ENCODE data around the gene TMEM119. TPM values are rescaled to one million over a fixed set of nuclear protein-coding genes. Genes with fewer than 3 reads are reported as not detected.

The TMEM119 gene
- total and polyA plus RNA-seq, 2 of the 8 experiments (the other 6 are each of a cell fraction or from before 2014, with no cell fraction given) = 0.35 to 0.61 TPM

DNA sequence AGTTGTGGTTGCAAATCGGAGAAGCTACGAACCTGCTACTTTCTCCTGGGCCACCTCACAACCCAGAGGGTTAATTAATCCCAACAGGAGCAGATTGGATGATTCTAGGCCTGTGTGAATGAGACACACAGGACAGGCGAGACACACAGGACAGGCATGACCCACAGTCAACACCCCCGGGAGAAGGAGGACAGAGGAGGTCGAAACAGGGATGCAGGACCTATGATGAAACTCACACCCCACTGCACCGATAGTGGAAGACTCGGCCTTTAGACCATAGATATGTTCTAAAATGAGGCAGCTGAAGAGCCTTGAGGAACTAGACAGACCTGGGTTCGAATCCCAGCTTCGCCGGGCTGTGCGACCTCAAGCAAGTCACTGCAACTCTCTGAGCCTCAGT lies 11.6 kb downstream of the TMEM119 start (continued):
- TF ChIP-seq, protein P1, sequence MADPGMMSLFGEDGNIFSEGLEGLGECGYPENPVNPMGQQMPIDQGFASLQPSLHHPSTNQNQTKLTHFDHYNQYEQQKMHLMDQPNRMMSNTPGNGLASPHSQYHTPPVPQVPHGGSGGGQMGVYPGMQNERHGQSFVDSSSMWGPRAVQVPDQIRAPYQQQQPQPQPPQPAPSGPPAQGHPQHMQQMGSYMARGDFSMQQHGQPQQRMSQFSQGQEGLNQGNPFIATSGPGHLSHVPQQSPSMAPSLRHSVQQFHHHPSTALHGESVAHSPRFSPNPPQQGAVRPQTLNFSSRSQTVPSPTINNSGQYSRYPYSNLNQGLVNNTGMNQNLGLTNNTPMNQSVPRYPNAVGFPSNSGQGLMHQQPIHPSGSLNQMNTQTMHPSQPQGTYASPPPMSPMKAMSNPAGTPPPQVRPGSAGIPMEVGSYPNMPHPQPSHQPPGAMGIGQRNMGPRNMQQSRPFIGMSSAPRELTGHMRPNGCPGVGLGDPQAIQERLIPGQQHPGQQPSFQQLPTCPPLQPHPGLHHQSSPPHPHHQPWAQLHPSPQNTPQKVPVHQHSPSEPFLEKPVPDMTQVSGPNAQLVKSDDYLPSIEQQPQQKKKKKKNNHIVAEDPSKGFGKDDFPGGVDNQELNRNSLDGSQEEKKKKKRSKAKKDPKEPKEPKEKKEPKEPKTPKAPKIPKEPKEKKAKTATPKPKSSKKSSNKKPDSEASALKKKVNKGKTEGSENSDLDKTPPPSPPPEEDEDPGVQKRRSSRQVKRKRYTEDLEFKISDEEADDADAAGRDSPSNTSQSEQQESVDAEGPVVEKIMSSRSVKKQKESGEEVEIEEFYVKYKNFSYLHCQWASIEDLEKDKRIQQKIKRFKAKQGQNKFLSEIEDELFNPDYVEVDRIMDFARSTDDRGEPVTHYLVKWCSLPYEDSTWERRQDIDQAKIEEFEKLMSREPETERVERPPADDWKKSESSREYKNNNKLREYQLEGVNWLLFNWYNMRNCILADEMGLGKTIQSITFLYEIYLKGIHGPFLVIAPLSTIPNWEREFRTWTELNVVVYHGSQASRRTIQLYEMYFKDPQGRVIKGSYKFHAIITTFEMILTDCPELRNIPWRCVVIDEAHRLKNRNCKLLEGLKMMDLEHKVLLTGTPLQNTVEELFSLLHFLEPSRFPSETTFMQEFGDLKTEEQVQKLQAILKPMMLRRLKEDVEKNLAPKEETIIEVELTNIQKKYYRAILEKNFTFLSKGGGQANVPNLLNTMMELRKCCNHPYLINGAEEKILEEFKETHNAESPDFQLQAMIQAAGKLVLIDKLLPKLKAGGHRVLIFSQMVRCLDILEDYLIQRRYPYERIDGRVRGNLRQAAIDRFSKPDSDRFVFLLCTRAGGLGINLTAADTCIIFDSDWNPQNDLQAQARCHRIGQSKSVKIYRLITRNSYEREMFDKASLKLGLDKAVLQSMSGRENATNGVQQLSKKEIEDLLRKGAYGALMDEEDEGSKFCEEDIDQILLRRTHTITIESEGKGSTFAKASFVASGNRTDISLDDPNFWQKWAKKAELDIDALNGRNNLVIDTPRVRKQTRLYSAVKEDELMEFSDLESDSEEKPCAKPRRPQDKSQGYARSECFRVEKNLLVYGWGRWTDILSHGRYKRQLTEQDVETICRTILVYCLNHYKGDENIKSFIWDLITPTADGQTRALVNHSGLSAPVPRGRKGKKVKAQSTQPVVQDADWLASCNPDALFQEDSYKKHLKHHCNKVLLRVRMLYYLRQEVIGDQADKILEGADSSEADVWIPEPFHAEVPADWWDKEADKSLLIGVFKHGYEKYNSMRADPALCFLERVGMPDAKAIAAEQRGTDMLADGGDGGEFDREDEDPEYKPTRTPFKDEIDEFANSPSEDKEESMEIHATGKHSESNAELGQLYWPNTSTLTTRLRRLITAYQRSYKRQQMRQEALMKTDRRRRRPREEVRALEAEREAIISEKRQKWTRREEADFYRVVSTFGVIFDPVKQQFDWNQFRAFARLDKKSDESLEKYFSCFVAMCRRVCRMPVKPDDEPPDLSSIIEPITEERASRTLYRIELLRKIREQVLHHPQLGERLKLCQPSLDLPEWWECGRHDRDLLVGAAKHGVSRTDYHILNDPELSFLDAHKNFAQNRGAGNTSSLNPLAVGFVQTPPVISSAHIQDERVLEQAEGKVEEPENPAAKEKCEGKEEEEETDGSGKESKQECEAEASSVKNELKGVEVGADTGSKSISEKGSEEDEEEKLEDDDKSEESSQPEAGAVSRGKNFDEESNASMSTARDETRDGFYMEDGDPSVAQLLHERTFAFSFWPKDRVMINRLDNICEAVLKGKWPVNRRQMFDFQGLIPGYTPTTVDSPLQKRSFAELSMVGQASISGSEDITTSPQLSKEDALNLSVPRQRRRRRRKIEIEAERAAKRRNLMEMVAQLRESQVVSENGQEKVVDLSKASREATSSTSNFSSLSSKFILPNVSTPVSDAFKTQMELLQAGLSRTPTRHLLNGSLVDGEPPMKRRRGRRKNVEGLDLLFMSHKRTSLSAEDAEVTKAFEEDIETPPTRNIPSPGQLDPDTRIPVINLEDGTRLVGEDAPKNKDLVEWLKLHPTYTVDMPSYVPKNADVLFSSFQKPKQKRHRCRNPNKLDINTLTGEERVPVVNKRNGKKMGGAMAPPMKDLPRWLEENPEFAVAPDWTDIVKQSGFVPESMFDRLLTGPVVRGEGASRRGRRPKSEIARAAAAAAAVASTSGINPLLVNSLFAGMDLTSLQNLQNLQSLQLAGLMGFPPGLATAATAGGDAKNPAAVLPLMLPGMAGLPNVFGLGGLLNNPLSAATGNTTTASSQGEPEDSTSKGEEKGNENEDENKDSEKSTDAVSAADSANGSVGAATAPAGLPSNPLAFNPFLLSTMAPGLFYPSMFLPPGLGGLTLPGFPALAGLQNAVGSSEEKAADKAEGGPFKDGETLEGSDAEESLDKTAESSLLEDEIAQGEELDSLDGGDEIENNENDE (IDR thresholded peaks at IDR 0.05; ENCODE audit: insufficient replicate concordance, low read length) = no peak
- TF ChIP-seq SRF (IDR thresholded peaks at IDR 0.05; ENCODE audit: low read depth, low read length) (no peak), EP300 (IDR thresholded peaks at IDR 0.05; ENCODE audit: borderline replicate concordance in 1 of 2, low read depth in 2 of 2, low read length in 2 of 2) (no peak), JUND (IDR thresholded peaks at IDR 0.05; ENCODE audit: low read length) (no peak), JUN (IDR thresholded peaks at IDR 0.05; ENCODE audit: low read depth, low read length) (no peak), TAF1 (IDR thresholded peaks at IDR 0.05; ENCODE audit: low read depth, low read length) (no peak), CBX5 (IDR thresholded peaks at IDR 0.05; ENCODE audit: low read depth, low read length) (no peak), KDM1A (IDR thresholded peaks at IDR 0.05; ENCODE audit: borderline replicate concordance, low read length) (no peak), TEAD4 (IDR thresholded peaks at IDR 0.05; ENCODE audit: low read depth, low read length) (no peak)
- TF ChIP-seq, protein P2, sequence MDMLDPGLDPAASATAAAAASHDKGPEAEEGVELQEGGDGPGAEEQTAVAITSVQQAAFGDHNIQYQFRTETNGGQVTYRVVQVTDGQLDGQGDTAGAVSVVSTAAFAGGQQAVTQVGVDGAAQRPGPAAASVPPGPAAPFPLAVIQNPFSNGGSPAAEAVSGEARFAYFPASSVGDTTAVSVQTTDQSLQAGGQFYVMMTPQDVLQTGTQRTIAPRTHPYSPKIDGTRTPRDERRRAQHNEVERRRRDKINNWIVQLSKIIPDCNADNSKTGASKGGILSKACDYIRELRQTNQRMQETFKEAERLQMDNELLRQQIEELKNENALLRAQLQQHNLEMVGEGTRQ (IDR thresholded peaks at IDR 0.05; ENCODE audit: low read length) = no peak
- TF ChIP-seq, protein P3, sequence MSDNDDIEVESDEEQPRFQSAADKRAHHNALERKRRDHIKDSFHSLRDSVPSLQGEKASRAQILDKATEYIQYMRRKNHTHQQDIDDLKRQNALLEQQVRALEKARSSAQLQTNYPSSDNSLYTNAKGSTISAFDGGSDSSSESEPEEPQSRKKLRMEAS (IDR thresholded peaks at IDR 0.05) = no peak
